A673 (cell line): ENCODE data around the gene KRTAP12-4. TPM values are rescaled to one million over a fixed set of nuclear protein-coding genes. Genes with fewer than 3 reads are reported as not detected.

Source experiments
- BruUV-seq: library from RNA; stranded (reverse); fragments of 400-500 nt; replicated peaks from 2 replicates; lab custom pipeline; 2021; lab: Mats Ljungman, UMichigan
- CTCF ChIA-PET: fragments of 300-600 bp; sonication (Branson Sonifier 250); formaldehyde crosslinking; loops from one replicate; lab custom pipeline; 2022; ENCODE audit warnings: antibody characterized with exemption; lab: Charles Lee
- POLR2A ChIA-PET: fragments of 300-600 bp; sonication (Branson Sonifier 250); formaldehyde crosslinking; loops from one replicate; lab custom pipeline; 2022; ENCODE audit warnings: antibody characterized with exemption; ENCODE audit not compliant: low non-redundant PET; lab: Charles Lee
- DNase-seq: peaks from one replicate; pipeline ENCODE4 v3.0.0-alpha.2; 2015; ENCODE audit warnings: low spot score
- H3K27ac ChIP-seq: fragments of 200-600 bp; sonication (generic); 2 replicates; pipeline ENCODE4 v1.5.1; 2016; ENCODE audit warnings: mixed run types, low read depth, mild to moderate bottlenecking, mixed read lengths, antibody characterized with exemption, low read length; ENCODE audit not compliant: poor library complexity, severe bottlenecking
- H3K27me3 ChIP-seq: fragments of 200-600 bp; sonication (generic); replicated peaks from 2 replicates; pipeline ENCODE4 v1.6.1; 2017; ENCODE audit warnings: mixed run types, low read depth, mild to moderate bottlenecking, mixed read lengths, antibody characterized with exemption, low read length; ENCODE audit not compliant: insufficient read depth, poor library complexity
- H3K36me3 ChIP-seq: fragments of 200-600 bp; sonication (generic); 2 replicates; pipeline ENCODE4 v1.6.1; 2016; ENCODE audit warnings: mixed run types, mild to moderate bottlenecking, mixed read lengths, antibody characterized with exemption, low read length; ENCODE audit not compliant: insufficient read depth, poor library complexity, severe bottlenecking
- H3K4me1 ChIP-seq: fragments of 200-600 bp; sonication (generic); 2 replicates; pipeline ENCODE4 v1.6.1; 2017; ENCODE audit warnings: mixed run types, mild to moderate bottlenecking, mixed read lengths, antibody characterized with exemption, low read length; ENCODE audit not compliant: insufficient read depth, poor library complexity, severe bottlenecking
- H3K4me3 ChIP-seq: fragments of 200-600 bp; sonication (generic); 2 replicates; pipeline ENCODE4 v1.5.1; 2016; ENCODE audit warnings: low read depth, mixed run types, mild to moderate bottlenecking, mixed read lengths, low read length; ENCODE audit not compliant: poor library complexity, severe bottlenecking
- H3K9me3 ChIP-seq: fragments of 200-600 bp; sonication (generic); 2 replicates; pipeline ENCODE4 v1.6.1; 2016; ENCODE audit warnings: mixed run types, low read depth, mild to moderate bottlenecking, mixed read lengths, antibody characterized with exemption, low read length; ENCODE audit not compliant: poor library complexity, severe bottlenecking
- CTCF ChIP-seq: fragments of 300-800, 200-600 bp; sonication (generic); conservative IDR thresholded peaks from 2 replicates; pipeline ENCODE4 v1.5.1; 2017; ENCODE audit warnings: low read depth, mild to moderate bottlenecking, antibody characterized with exemption, low read length, moderate library complexity, mixed read lengths
- EZH2 ChIP-seq: fragments of 200-600 bp; sonication (generic); IDR thresholded peaks from 2 replicates; pipeline ENCODE4 v1.6.1; 2017; ENCODE audit warnings: borderline replicate concordance, low read depth, mild to moderate bottlenecking, mixed read lengths, antibody characterized with exemption, low read length; ENCODE audit not compliant: poor library complexity, severe bottlenecking
- intact Hi-C: fragments of 100-400 bp; cut with micrococcal nuclease; formaldehyde crosslinking; loops from one replicate; pipeline ENCODE4 v1.10.0; 2022; ENCODE audit not compliant: unreplicated experiment
- total RNA-seq: library from RNA; stranded (reverse); gene quantifications from 2 replicates; pipeline ENCODE4 v1.2.3, GENCODE V29; 2021

The KRTAP12-4 gene
- total RNA-seq, 1 experiment from 2014 or later, result 1.0 TPM

GRCh38 chr21:44684483-44684882 is 30.0 kb upstream of the KRTAP12-4 start:
- POLR2A ChIA-PET, result no interaction called here
- DNase-seq, result no peak

GRCh38 chr21:44684077-44684476 is 29.6 kb upstream of the KRTAP12-4 start:
- ChIA-PET POLR2A (no interaction called here), CTCF (no interaction called here)
- Histone ChIP-seq H3K27ac (no peak overlapping the region), H3K36me3 (no peaks in the 10 kb centered on the region), H3K4me3 (no peak overlapping the region), H3K9me3 (no peaks in the 10 kb centered on the region), H3K4me1 (no peaks in the 10 kb centered on the region), H3K27me3 (no peaks in the 10 kb centered on the region)
- no peak for DNase-seq
- intact Hi-C loops, result no loop called here
- TF ChIP-seq EZH2 (no peak), CTCF (no peak)
- no TSS peak for BruUV-seq

More at GRCh38 chr21:44684483-44684882, 30.0 kb upstream of the KRTAP12-4 start:
- Histone ChIP-seq H3K27me3 (no peaks in the 10 kb centered on the region), H3K36me3 (no peaks in the 10 kb centered on the region), H3K4me1 (no peaks in the 10 kb centered on the region), H3K27ac (no peak overlapping the region), H3K9me3 (no peaks in the 10 kb centered on the region), H3K4me3 (no peak overlapping the region)
- CTCF ChIA-PET, result no interaction called here
- intact Hi-C loops, result no loop called here
- no peak for TF ChIP-seq CTCF
- TF ChIP-seq EZH2, result no peak
- BruUV-seq, result no TSS peak

GRCh38 chr21:44682580-44683151 is 28.2 kb upstream of the KRTAP12-4 start:
- Histone ChIP-seq H3K27ac (no peak overlapping the region), H3K27me3 (no peaks in the 10 kb centered on the region), H3K9me3 (no peaks in the 10 kb centered on the region), H3K4me3 (no peak overlapping the region), H3K36me3 (no peaks in the 10 kb centered on the region), H3K4me1 (no peaks in the 10 kb centered on the region)
- ChIA-PET POLR2A (no interaction called here), CTCF (no interaction called here)
- no TSS peak for BruUV-seq
- no peak for DNase-seq
- TF ChIP-seq CTCF (no peak), EZH2 (no peak)
- intact Hi-C loops, result no loop called here
